K562 (cell line): ENCODE results near the gene DNAJB12. TPM values are rescaled to one million over a fixed set of nuclear protein-coding genes. Genes with fewer than 3 reads are reported as not detected.
A peak's percentile ranks its signal among the peaks of the same experiment; 100 is the strongest.

Source experiments
- CC2D1A ChIP-seq: fragments of 450-650 bp; IDR thresholded peaks from 2 replicates; pipeline ENCODE4 v1.6.1; 2017; ENCODE audit warnings: mild to moderate bottlenecking
- HNRNPLL ChIP-seq: fragments of 200-400 bp; formaldehyde crosslinking; IDR thresholded peaks from 2 replicates; pipeline ENCODE4 v1.6.1; 2017; ENCODE audit warnings: low read length, low read depth, mild to moderate bottlenecking; ENCODE audit not compliant: poor library complexity, severe bottlenecking
- HNRNPUL1 ChIP-seq: fragments of 200-400 bp; formaldehyde crosslinking; IDR thresholded peaks from 2 replicates; pipeline ENCODE4 v1.6.1; 2017; ENCODE audit warnings: low read length
- IRF2 ChIP-seq: sonication (generic); formaldehyde crosslinking; IDR thresholded peaks from 2 replicates; pipeline ENCODE4 v1.8.1; 2022; ENCODE audit warnings: mild to moderate bottlenecking, missing genetic modification reagents
- MECOM ChIP-seq: fragments of 250-450 bp; sonication (Bioruptor Pico); IDR thresholded peaks from 2 replicates; pipeline ENCODE4 v1.8.0; 2022; ENCODE audit warnings: inconsistent platforms
- MTF1 ChIP-seq: fragments of 250-450 bp; sonication (Bioruptor Pico); IDR thresholded peaks from 2 replicates; pipeline ENCODE4 v1.9.0; 2021; ENCODE audit warnings: moderate library complexity, mild to moderate bottlenecking, inconsistent platforms, borderline replicate concordance
- RAD51 ChIP-seq: fragments of 450-650 bp; IDR thresholded peaks from 2 replicates; pipeline ENCODE4 v1.7.1; 2016; ENCODE audit warnings: low read depth, mild to moderate bottlenecking, borderline replicate concordance
- SMAD3 ChIP-seq: fragments of 450-650 bp; formaldehyde crosslinking; conservative IDR thresholded peaks from 2 replicates; pipeline ENCODE4 v1.4.0; 2020; ENCODE audit warnings: mild to moderate bottlenecking
- TCFL5 ChIP-seq: fragments of 250-450 bp; sonication (Bioruptor Pico); conservative IDR thresholded peaks from 2 replicates; pipeline ENCODE4 v1.6.1; 2021; ENCODE audit warnings: mild to moderate bottlenecking, moderate library complexity, matching md5 sums
- ZNF551 ChIP-seq: fragments of 250-450 bp; sonication (Bioruptor Pico); IDR thresholded peaks from 2 replicates; pipeline ENCODE4 v1.5.0; 2021; ENCODE audit warnings: mild to moderate bottlenecking, moderate library complexity
- ZNF696 ChIP-seq: fragments of 250-450 bp; sonication (Bioruptor Pico); conservative IDR thresholded peaks from 2 replicates; pipeline ENCODE4 v1.4.0; 2020; ENCODE audit warnings: mild to moderate bottlenecking, moderate library complexity
- ZSCAN32 ChIP-seq: fragments of 450-650 bp; formaldehyde crosslinking; IDR thresholded peaks from 2 replicates; pipeline ENCODE4 v1.4.0; 2020; ENCODE audit warnings: mild to moderate bottlenecking, moderate library complexity
- polyA plus RNA-seq, 8 experiments: library from polyadenylated mRNA; depleted of rRNA in 4 of 8; stranded (reverse) in 5 of 8; unstranded in 3 of 8; fragments of >200 nt; fragmentation: Nextera tagmentation in 2 of 8; fragmentation: Illumina TruSeq in 1 of 8; extraction: Ambion mirVana in 2 of 8; extraction: Trizol in 1 of 8; gene quantifications; 2 replicates each; pipeline versions ENCODE4 v1.2.1 to v1.2.3, GENCODE V29; 2011 to 2014; ENCODE audit warnings: inconsistent platforms in 1 of 8, missing spikeins in 1 of 8
- total RNA-seq, 7 experiments: library from RNA; depleted of rRNA in 6 of 7; stranded (reverse); fragments of >200 nt in 6 of 7; fragmentation: Illumina TruSeq in 2 of 7; extraction: Trizol in 2 of 7; gene quantifications; 2 replicates each; pipeline versions ENCODE4 v1.2.1 to v1.2.3, GENCODE V29; 2011 to 2021; ENCODE audit warnings: low replicate concordance in 1 of 7
- TF ChIP-seq, protein P1 (sequence below): fragments of 250-450 bp; sonication (Bioruptor Pico); IDR thresholded peaks from 2 replicates; pipeline ENCODE4 v1.8.0; 2021; ENCODE audit warnings: moderate library complexity, mild to moderate bottlenecking, inconsistent platforms
- TF ChIP-seq, protein P2 (sequence below), 2 experiments: fragments of 450-650 bp in 1 of 2; sonication (generic) in 1 of 2; formaldehyde crosslinking in 1 of 2; IDR thresholded peaks in 1 of 2; conservative IDR thresholded peaks in 1 of 2; 2 replicates each; pipeline versions ENCODE4 v1.6.1 to v1.8.1; 2016 to 2023; ENCODE audit warnings: mild to moderate bottlenecking in 2 of 2, moderate library complexity in 2 of 2, inconsistent platforms in 1 of 2, missing genetic modification reagents in 1 of 2
- TF ChIP-seq, protein P3 (sequence below): fragments of 450-650 bp; IDR thresholded peaks from 2 replicates; pipeline ENCODE4 v1.6.1; 2018; ENCODE audit warnings: mild to moderate bottlenecking, low read depth; ENCODE audit not compliant: partially characterized antibody
- TF ChIP-seq, protein P4 (sequence below): fragments of 450-650 bp; IDR thresholded peaks from 2 replicates; pipeline ENCODE4 v1.6.1; 2016; ENCODE audit warnings: low read depth, mild to moderate bottlenecking, moderate library complexity

DNAJB12 gene
- total and polyA plus RNA-seq, 9 of the 15 experiments (the other 6 are each of a cell fraction or from before 2014, with no cell fraction given), result 3.5 to 31.5 (median 20.3) TPM

DNA sequence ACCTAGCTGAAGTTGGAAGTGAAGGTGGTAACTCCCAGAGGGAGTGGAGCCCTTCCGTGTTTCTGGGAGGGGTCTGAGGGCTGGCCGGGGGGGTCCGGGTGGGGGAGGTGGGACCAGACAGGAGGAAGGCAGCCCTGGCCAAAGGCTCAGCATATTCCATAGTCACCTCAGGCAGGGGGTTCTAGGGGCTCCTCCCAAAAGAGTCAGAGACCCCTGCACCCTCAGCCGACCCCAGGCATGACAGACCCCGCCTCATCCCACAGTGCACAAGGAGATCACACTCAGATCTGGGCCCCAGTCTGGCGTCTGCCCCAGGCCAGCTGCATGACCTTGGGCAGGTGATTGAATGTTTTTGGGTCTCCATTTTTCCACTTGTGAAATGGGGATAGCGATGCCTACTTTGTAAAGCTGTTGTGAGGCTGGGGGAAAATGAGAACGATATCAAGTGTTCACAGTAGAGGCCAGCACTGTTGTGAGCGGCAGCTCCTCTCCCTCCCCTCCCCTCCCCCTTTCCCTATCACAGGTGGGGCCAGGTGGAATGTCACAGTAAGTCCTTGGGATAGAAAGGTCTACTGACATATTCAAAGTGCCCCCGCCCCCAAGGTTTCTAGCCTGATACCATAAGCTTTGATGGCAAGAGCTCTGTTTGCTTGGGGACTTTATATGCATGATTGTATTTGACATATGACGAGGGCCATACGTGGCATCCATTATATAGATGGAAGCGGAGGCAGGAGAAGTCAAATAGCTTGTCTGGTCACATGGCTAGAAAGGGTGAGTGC is 33.3 kb downstream of the DNAJB12 start (continued):
- TF ChIP-seq HNRNPUL1 (no peak), CC2D1A (no peak), MTF1 (CRISPR knock-in tag) (peak; percentile 62; the same call in 1 of the 2 replicates), TCFL5 (CRISPR knock-in tag) (no peak), ZNF696 (no peak), HNRNPLL (no peak), ZSCAN32 (CRISPR knock-in tag) (no peak; the same call in 1 of the 2 replicates), RAD51 (no peak), SMAD3 (CRISPR knock-in tag) (peak; percentile 71), ZNF551 (CRISPR knock-in tag) (no peak), IRF2 (CRISPR knock-in tag) (no peak), MECOM (peak; percentile 76; the same call in 1 of the 2 replicates)
- TF ChIP-seq, protein P1, sequence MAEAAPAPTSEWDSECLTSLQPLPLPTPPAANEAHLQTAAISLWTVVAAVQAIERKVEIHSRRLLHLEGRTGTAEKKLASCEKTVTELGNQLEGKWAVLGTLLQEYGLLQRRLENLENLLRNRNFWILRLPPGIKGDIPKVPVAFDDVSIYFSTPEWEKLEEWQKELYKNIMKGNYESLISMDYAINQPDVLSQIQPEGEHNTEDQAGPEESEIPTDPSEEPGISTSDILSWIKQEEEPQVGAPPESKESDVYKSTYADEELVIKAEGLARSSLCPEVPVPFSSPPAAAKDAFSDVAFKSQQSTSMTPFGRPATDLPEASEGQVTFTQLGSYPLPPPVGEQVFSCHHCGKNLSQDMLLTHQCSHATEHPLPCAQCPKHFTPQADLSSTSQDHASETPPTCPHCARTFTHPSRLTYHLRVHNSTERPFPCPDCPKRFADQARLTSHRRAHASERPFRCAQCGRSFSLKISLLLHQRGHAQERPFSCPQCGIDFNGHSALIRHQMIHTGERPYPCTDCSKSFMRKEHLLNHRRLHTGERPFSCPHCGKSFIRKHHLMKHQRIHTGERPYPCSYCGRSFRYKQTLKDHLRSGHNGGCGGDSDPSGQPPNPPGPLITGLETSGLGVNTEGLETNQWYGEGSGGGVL (CRISPR knock-in tag), result no peak; the same call in 1 of the 2 replicates
- TF ChIP-seq, protein P2, sequence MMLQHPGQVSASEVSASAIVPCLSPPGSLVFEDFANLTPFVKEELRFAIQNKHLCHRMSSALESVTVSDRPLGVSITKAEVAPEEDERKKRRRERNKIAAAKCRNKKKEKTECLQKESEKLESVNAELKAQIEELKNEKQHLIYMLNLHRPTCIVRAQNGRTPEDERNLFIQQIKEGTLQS (IDR thresholded peaks at IDR 0.05), result no peak
- TF ChIP-seq, protein P2 (CRISPR knock-in tag; conservative IDR thresholded peaks at IDR 0.05), result no peak
- TF ChIP-seq, protein P3, sequence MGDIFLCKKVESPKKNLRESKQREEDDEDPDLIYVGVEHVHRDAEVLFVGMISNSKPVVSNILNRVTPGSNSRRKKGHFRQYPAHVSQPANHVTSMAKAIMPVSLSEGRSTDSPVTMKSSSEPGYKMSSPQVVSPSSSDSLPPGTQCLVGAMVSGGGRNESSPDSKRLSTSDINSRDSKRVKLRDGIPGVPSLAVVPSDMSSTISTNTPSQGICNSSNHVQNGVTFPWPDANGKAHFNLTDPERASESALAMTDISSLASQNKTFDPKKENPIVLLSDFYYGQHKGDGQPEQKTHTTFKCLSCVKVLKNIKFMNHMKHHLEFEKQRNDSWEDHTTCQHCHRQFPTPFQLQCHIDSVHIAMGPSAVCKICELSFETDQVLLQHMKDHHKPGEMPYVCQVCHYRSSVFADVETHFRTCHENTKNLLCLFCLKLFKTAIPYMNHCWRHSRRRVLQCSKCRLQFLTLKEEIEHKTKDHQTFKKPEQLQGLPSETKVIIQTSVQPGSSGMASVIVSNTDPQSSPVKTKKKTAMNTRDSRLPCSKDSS, result no peak
- TF ChIP-seq, protein P4, sequence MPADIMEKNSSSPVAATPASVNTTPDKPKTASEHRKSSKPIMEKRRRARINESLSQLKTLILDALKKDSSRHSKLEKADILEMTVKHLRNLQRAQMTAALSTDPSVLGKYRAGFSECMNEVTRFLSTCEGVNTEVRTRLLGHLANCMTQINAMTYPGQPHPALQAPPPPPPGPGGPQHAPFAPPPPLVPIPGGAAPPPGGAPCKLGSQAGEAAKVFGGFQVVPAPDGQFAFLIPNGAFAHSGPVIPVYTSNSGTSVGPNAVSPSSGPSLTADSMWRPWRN, result no peak
